GM19397 (cell line): ENCODE results near the gene IFRD2.
"Not testable (repeated sequence)": the region's sequence is repeated elsewhere in the genome, so short reads cannot be mapped to it uniquely, and the experiment has no call there.

Experiments
- ATAC-seq: cut with Tn5 transposase; IDR thresholded peaks from one replicate; pipeline ENCODE4 v1.9.1; 2021; ENCODE audit warnings: mild to moderate bottlenecking, moderate library complexity; ENCODE audit not compliant: unreplicated experiment

The IFRD2 gene

GRCh38 chr3:50268703-50269451 is 23.4 kb downstream of the IFRD2 start, which contains the start of gene SEMA3B:
TSS of gene SEMA3B (plus strand) at chr3:50269147. CDS start at chr3:50269241, 94 bp downstream.
- no peak for ATAC-seq

- no peak for ATAC-seq
Measured at GRCh38 chr3:50268276-50268675, 24.0 kb downstream of the IFRD2 start.

- no peak for ATAC-seq
Measured at GRCh38 chr3:50267280-50267913, 24.8 kb downstream of the IFRD2 start.

GRCh38 chr3:50266836-50267235 is 25.4 kb downstream of the IFRD2 start:
- ATAC-seq: no peak

- ATAC-seq: no peak
Measured at GRCh38 chr3:50266017-50266416, 26.2 kb downstream of the IFRD2 start.

- ATAC-seq: no peak
Measured at GRCh38 chr3:50265571-50265970, 26.7 kb downstream of the IFRD2 start.

- ATAC-seq: no peak
Measured at GRCh38 chr3:50264964-50265485, 27.2 kb downstream of the IFRD2 start.

GRCh38 chr3:50264383-50264963 is 27.8 kb downstream of the IFRD2 start:
- no peak for ATAC-seq

- ATAC-seq: no peak
Measured at GRCh38 chr3:50263478-50264382, 28.5 kb downstream of the IFRD2 start.

- no peak for ATAC-seq
Measured at GRCh38 chr3:50262778-50263177, 29.5 kb downstream of the IFRD2 start.

- ATAC-seq: not testable (repeated sequence)
Measured at GRCh38 chr3:50262200-50262599, 30.0 kb downstream of the IFRD2 start.

GRCh38 chr3:50261505-50261904 is 30.7 kb downstream of the IFRD2 start:
- no peak for ATAC-seq

GRCh38 chr3:50260942-50261441 is 31.2 kb downstream of the IFRD2 start:
- ATAC-seq: no peak

GRCh38 chr3:50260027-50260941 is 31.9 kb downstream of the IFRD2 start:
- ATAC-seq: peak; percentile 78

- peak; percentile 12 for ATAC-seq
Measured at GRCh38 chr3:50259432-50260026, 32.7 kb downstream of the IFRD2 start.

GRCh38 chr3:50258979-50259378 is 33.2 kb downstream of the IFRD2 start:
- no peak for ATAC-seq

- ATAC-seq: no peak
Measured at GRCh38 chr3:50258029-50258680, 34.1 kb downstream of the IFRD2 start.
